OCI-LY7 (cell line): Measurements from ENCODE around the gene IFNA14. TPM values are rescaled to one million over a fixed set of nuclear protein-coding genes. Genes with fewer than 3 reads are reported as not detected.
"Not testable (repeated sequence)": the region's sequence is repeated elsewhere in the genome, so short reads cannot be mapped to it uniquely, and the experiment has no call there.

ENCODE experiments used
- BruUV-seq: library from RNA; stranded (reverse); fragments of 400-500 nt; replicated peaks from 2 replicates; lab custom pipeline; 2021; lab: Mats Ljungman, UMichigan
- CTCF ChIA-PET: fragments of 300-600 bp; sonication (Branson Sonifier 250); formaldehyde crosslinking; loops from one replicate; lab custom pipeline; 2022; ENCODE audit warnings: antibody characterized with exemption; ENCODE audit not compliant: unreplicated experiment; lab: Charles Lee
- POLR2A ChIA-PET: fragments of 300-600 bp; sonication (Branson Sonifier 250); formaldehyde crosslinking; loops from one replicate; lab custom pipeline; 2022; ENCODE audit warnings: antibody characterized with exemption; lab: Charles Lee
- DNase-seq: peaks from one replicate; pipeline ENCODE4 v3.0.0-alpha.2; 2015; ENCODE audit warnings: low spot score
- H2AFZ ChIP-seq: fragments of 200-600 bp; sonication (generic), shearing (Covaris generic); 2 replicates; pipeline ENCODE4 v1.6.1; 2014; ENCODE audit warnings: mild to moderate bottlenecking, antibody characterized with exemption, low read length, moderate library complexity
- H3K27ac ChIP-seq: fragments of 200-600 bp; sonication (generic); 2 replicates; pipeline ENCODE4 v1.5.1; 2014; ENCODE audit warnings: mixed run types, low read depth, mild to moderate bottlenecking, moderate library complexity, low read length, inconsistent platforms; ENCODE audit not compliant: poor library complexity, severe bottlenecking
- H3K36me3 ChIP-seq: fragments of 200-600 bp; sonication (generic); 2 replicates; pipeline ENCODE4 v1.6.1; 2014; ENCODE audit warnings: mild to moderate bottlenecking, antibody characterized with exemption, low read length, moderate library complexity, mixed read lengths; ENCODE audit not compliant: insufficient read depth
- H3K4me1 ChIP-seq: fragments of 200-600 bp; sonication (generic); 2 replicates; pipeline ENCODE4 v1.5.1; 2014; ENCODE audit warnings: mild to moderate bottlenecking, low read length; ENCODE audit not compliant: insufficient read depth, poor library complexity, severe bottlenecking
- H3K4me2 ChIP-seq: fragments of 200-600 bp; sonication (generic); 2 replicates; pipeline ENCODE4 v1.6.1; 2014; ENCODE audit warnings: mild to moderate bottlenecking, low read length
- H3K4me3 ChIP-seq: fragments of 200-600 bp; sonication (generic); 2 replicates; pipeline ENCODE4 v1.5.1; 2014; ENCODE audit warnings: mild to moderate bottlenecking, low read depth, low read length; ENCODE audit not compliant: poor library complexity, severe bottlenecking
- H3K79me2 ChIP-seq: fragments of 200-600 bp; sonication (generic); 2 replicates; pipeline ENCODE4 v1.6.1; 2016; ENCODE audit warnings: low read depth, mild to moderate bottlenecking, low read length, moderate library complexity, mixed read lengths; ENCODE audit not compliant: insufficient read depth
- H3K9me2 ChIP-seq: fragments of 200-600 bp; sonication (generic); 2 replicates; pipeline ENCODE4 v1.6.1; 2016; ENCODE audit warnings: mild to moderate bottlenecking, low read length, mixed read lengths; ENCODE audit not compliant: insufficient read depth
- H3K9me3 ChIP-seq: fragments of 200-600 bp; sonication (generic); 2 replicates; pipeline ENCODE4 v1.6.1; 2014; ENCODE audit warnings: mild to moderate bottlenecking, mixed run types, low read length, mixed read lengths
- H4K20me1 ChIP-seq: fragments of 200-600 bp; sonication (generic); 2 replicates; pipeline ENCODE4 v1.6.1; 2014; ENCODE audit warnings: mild to moderate bottlenecking, antibody characterized with exemption, low read length, moderate library complexity, mixed read lengths; ENCODE audit not compliant: insufficient read depth
- CTCF ChIP-seq: fragments of 200-600 bp; sonication (generic); conservative IDR thresholded peaks from 2 replicates; pipeline ENCODE4 v1.5.1; 2014; ENCODE audit warnings: mild to moderate bottlenecking, antibody characterized with exemption, low read length, moderate library complexity, mixed read lengths
- EZH2phosphoT487 ChIP-seq: fragments of 200-600 bp; sonication (generic); IDR thresholded peaks from 2 replicates; pipeline ENCODE4 v1.6.1; 2018; ENCODE audit warnings: low read depth, borderline replicate concordance, mild to moderate bottlenecking, mixed run types, antibody characterized with exemption, low read length, moderate library complexity, mixed read lengths
- intact Hi-C: fragments of 100-400 bp; cut with micrococcal nuclease; formaldehyde crosslinking; loops from one replicate; pipeline ENCODE4 v1.10.0; 2022; ENCODE audit not compliant: unreplicated experiment
- total RNA-seq, 2 experiments: library from RNA; depleted of rRNA in 1 of 2; stranded (reverse); fragments of >200 nt in 1 of 2; shearing (Covaris generic) in 1 of 2; gene quantifications; 2 replicates each; pipeline ENCODE4 v1.2.3, GENCODE V29; 2014 to 2022

The IFNA14 gene
- total RNA-seq, 2 experiments from 2014 or later, result not detected

- no TSS peak for BruUV-seq
- Histone ChIP-seq H2AFZ (no peak overlapping the region), H3K4me3 (no peak overlapping the region), H4K20me1 (no peaks in the 10 kb centered on the region), H3K27ac (no peak overlapping the region), H3K9me2 (no peaks in the 10 kb centered on the region), H3K79me2 (no peaks in the 10 kb centered on the region), H3K9me3 (no peaks in the 10 kb centered on the region), H3K4me1 (no peaks in the 10 kb centered on the region), H3K36me3 (no peaks in the 10 kb centered on the region), H3K4me2 (no peak overlapping the region)
- CTCF ChIA-PET, result no interaction called here
- intact Hi-C loops, result no loop called here
- POLR2A ChIA-PET, result no interaction called here
- TF ChIP-seq EZH2phosphoT487 (no peak), CTCF (no peak)
- no peak for DNase-seq
These were observed 5.0 kb upstream of the IFNA14 start for GRCh38 chr9:21244836-21245235.

GRCh38 chr9:21236360-21236714 lies 3.5 kb downstream of the IFNA14 start:
- H4K20me1 ChIP-seq, H3K4me1 ChIP-seq, CTCF ChIA-PET, H3K4me2 ChIP-seq, H2AFZ ChIP-seq, H3K9me2 ChIP-seq, POLR2A ChIA-PET, intact Hi-C loops, H3K79me2 ChIP-seq, H3K36me3 ChIP-seq, H3K27ac ChIP-seq, DNase-seq, BruUV-seq, H3K9me3 ChIP-seq, H3K4me3 ChIP-seq: not testable (repeated sequence)

- H3K79me2 ChIP-seq, H3K4me2 ChIP-seq, CTCF ChIA-PET, H4K20me1 ChIP-seq, H2AFZ ChIP-seq, BruUV-seq, H3K4me3 ChIP-seq, H3K9me2 ChIP-seq, H3K36me3 ChIP-seq, H3K9me3 ChIP-seq, H3K27ac ChIP-seq, intact Hi-C loops, POLR2A ChIA-PET, H3K4me1 ChIP-seq: not testable (repeated sequence)
- peak; percentile 78 for TF ChIP-seq CTCF
- peak; percentile 55 for DNase-seq
These were observed 4.1 kb downstream of the IFNA14 start for GRCh38 chr9:21235468-21236359.
